ENCODE data around the gene KRT2. TPM values are rescaled to one million over a fixed set of nuclear protein-coding genes. Genes with fewer than 3 reads are reported as not detected.

The KRT2 gene
- total and polyA plus RNA-seq, 2 of the 8 experiments (the other 6 are each of a cell fraction or from before 2014, with no cell fraction given), result not detected

- TF ChIP-seq, protein P1, sequence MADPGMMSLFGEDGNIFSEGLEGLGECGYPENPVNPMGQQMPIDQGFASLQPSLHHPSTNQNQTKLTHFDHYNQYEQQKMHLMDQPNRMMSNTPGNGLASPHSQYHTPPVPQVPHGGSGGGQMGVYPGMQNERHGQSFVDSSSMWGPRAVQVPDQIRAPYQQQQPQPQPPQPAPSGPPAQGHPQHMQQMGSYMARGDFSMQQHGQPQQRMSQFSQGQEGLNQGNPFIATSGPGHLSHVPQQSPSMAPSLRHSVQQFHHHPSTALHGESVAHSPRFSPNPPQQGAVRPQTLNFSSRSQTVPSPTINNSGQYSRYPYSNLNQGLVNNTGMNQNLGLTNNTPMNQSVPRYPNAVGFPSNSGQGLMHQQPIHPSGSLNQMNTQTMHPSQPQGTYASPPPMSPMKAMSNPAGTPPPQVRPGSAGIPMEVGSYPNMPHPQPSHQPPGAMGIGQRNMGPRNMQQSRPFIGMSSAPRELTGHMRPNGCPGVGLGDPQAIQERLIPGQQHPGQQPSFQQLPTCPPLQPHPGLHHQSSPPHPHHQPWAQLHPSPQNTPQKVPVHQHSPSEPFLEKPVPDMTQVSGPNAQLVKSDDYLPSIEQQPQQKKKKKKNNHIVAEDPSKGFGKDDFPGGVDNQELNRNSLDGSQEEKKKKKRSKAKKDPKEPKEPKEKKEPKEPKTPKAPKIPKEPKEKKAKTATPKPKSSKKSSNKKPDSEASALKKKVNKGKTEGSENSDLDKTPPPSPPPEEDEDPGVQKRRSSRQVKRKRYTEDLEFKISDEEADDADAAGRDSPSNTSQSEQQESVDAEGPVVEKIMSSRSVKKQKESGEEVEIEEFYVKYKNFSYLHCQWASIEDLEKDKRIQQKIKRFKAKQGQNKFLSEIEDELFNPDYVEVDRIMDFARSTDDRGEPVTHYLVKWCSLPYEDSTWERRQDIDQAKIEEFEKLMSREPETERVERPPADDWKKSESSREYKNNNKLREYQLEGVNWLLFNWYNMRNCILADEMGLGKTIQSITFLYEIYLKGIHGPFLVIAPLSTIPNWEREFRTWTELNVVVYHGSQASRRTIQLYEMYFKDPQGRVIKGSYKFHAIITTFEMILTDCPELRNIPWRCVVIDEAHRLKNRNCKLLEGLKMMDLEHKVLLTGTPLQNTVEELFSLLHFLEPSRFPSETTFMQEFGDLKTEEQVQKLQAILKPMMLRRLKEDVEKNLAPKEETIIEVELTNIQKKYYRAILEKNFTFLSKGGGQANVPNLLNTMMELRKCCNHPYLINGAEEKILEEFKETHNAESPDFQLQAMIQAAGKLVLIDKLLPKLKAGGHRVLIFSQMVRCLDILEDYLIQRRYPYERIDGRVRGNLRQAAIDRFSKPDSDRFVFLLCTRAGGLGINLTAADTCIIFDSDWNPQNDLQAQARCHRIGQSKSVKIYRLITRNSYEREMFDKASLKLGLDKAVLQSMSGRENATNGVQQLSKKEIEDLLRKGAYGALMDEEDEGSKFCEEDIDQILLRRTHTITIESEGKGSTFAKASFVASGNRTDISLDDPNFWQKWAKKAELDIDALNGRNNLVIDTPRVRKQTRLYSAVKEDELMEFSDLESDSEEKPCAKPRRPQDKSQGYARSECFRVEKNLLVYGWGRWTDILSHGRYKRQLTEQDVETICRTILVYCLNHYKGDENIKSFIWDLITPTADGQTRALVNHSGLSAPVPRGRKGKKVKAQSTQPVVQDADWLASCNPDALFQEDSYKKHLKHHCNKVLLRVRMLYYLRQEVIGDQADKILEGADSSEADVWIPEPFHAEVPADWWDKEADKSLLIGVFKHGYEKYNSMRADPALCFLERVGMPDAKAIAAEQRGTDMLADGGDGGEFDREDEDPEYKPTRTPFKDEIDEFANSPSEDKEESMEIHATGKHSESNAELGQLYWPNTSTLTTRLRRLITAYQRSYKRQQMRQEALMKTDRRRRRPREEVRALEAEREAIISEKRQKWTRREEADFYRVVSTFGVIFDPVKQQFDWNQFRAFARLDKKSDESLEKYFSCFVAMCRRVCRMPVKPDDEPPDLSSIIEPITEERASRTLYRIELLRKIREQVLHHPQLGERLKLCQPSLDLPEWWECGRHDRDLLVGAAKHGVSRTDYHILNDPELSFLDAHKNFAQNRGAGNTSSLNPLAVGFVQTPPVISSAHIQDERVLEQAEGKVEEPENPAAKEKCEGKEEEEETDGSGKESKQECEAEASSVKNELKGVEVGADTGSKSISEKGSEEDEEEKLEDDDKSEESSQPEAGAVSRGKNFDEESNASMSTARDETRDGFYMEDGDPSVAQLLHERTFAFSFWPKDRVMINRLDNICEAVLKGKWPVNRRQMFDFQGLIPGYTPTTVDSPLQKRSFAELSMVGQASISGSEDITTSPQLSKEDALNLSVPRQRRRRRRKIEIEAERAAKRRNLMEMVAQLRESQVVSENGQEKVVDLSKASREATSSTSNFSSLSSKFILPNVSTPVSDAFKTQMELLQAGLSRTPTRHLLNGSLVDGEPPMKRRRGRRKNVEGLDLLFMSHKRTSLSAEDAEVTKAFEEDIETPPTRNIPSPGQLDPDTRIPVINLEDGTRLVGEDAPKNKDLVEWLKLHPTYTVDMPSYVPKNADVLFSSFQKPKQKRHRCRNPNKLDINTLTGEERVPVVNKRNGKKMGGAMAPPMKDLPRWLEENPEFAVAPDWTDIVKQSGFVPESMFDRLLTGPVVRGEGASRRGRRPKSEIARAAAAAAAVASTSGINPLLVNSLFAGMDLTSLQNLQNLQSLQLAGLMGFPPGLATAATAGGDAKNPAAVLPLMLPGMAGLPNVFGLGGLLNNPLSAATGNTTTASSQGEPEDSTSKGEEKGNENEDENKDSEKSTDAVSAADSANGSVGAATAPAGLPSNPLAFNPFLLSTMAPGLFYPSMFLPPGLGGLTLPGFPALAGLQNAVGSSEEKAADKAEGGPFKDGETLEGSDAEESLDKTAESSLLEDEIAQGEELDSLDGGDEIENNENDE (IDR thresholded peaks at IDR 0.05; ENCODE audit: insufficient replicate concordance, low read length), result no peak
- TF ChIP-seq, protein P2, sequence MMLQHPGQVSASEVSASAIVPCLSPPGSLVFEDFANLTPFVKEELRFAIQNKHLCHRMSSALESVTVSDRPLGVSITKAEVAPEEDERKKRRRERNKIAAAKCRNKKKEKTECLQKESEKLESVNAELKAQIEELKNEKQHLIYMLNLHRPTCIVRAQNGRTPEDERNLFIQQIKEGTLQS (IDR thresholded peaks at IDR 0.05; ENCODE audit: insufficient read depth, low read depth, low read length), result no peak
- no peak for TF ChIP-seq E2F6 (IDR thresholded peaks at IDR 0.05)
- TF ChIP-seq JUN (IDR thresholded peaks at IDR 0.05; ENCODE audit: low read depth, low read length), result no peak
- TF ChIP-seq POLR2A (IDR thresholded peaks at IDR 0.05; ENCODE audit: control extremely low read depth in 1 of 2, low read depth in 2 of 2, low read length in 2 of 2), result no peak
- TF ChIP-seq NANOG (IDR thresholded peaks at IDR 0.05; ENCODE audit: insufficient read depth, low read depth, low read length, poor library complexity, severe bottlenecking), result no peak
- no peak for TF ChIP-seq RAD21 (IDR thresholded peaks at IDR 0.05 in 1 of 2, conservative IDR thresholded peaks at IDR 0.05 in 1 of 2; ENCODE audit: low read depth in 2 of 2, low read length in 2 of 2)
- TF ChIP-seq CREB1 (IDR thresholded peaks at IDR 0.05), result no peak
- TF ChIP-seq BRCA1 (IDR thresholded peaks at IDR 0.05; ENCODE audit: low read depth, low read length), result no peak
These were observed 22.6 kb downstream of the KRT2 start (continued) for GRCh38 chr12:52629281-52630007.
